Measurements from ENCODE around the gene SGCA. TPM values are rescaled to one million over a fixed set of nuclear protein-coding genes. Genes with fewer than 3 reads are reported as not detected.

The SGCA gene
- total RNA-seq, 1 experiment from 2014 or later: 207 TPM

- no peak for DNase-seq (ENCODE audit: low read depth)
Measured at GRCh38 chr17:50134206-50135110, 31.3 kb upstream of the SGCA start.

- no peak for DNase-seq (ENCODE audit: low read depth)
Measured at GRCh38 chr17:50135316-50136095, 30.3 kb upstream of the SGCA start.

- no peak for DNase-seq (ENCODE audit: low read depth)
Measured at GRCh38 chr17:50136096-50136687, 29.6 kb upstream of the SGCA start.

- no peak for DNase-seq (ENCODE audit: low read depth)
Measured at GRCh38 chr17:50137042-50137441, 28.8 kb upstream of the SGCA start.

- no peak for DNase-seq (ENCODE audit: low read depth)
Measured at GRCh38 chr17:50139185-50139783, 26.5 kb upstream of the SGCA start.

GRCh38 chr17:50139950-50140885 lies 25.6 kb upstream of the SGCA start:
- DNase-seq (ENCODE audit: low read depth): peak; percentile 67

- DNase-seq (ENCODE audit: low read depth): no peak
Measured at GRCh38 chr17:50141026-50141744, 24.6 kb upstream of the SGCA start.

- no peak for DNase-seq (ENCODE audit: low read depth)
Measured at GRCh38 chr17:50141745-50142110, 24.1 kb upstream of the SGCA start.

GRCh38 chr17:50143461-50144176 lies 22.2 kb upstream of the SGCA start:
- DNase-seq (ENCODE audit: low read depth): no peak

- DNase-seq (ENCODE audit: low read depth): no peak
Measured at GRCh38 chr17:50144355-50144754, 21.4 kb upstream of the SGCA start.

- DNase-seq (ENCODE audit: low read depth): no peak
Measured at GRCh38 chr17:50144845-50145531, 20.8 kb upstream of the SGCA start.

- no peak for DNase-seq (ENCODE audit: low read depth)
Measured at GRCh38 chr17:50145532-50146229, 20.1 kb upstream of the SGCA start.

- DNase-seq (ENCODE audit: low read depth): no peak
Measured at GRCh38 chr17:50146230-50146926, 19.4 kb upstream of the SGCA start.

- no peak for DNase-seq (ENCODE audit: low read depth)
Measured at GRCh38 chr17:50146927-50147665, 18.7 kb upstream of the SGCA start.

- peak; percentile 40 for DNase-seq (ENCODE audit: low read depth)
Measured at GRCh38 chr17:50147841-50148225, 18.0 kb upstream of the SGCA start.

GRCh38 chr17:50148226-50149090 lies 17.3 kb upstream of the SGCA start:
- peak; percentile 56 for DNase-seq (ENCODE audit: low read depth)

Measured in LHCN-M2 (cell line).